ENCODE measurements around the gene PKNOX1.
"Not testable (repeated sequence)": the region's sequence is repeated elsewhere in the genome, so short reads cannot be mapped to it uniquely, and the experiment has no call there.

PKNOX1 gene

GRCh38 chr21:43012596-43012995, 38.2 kb downstream of the PKNOX1 start:
- DNase-seq (ENCODE audit: extremely low spot score, insufficient read length, low read depth), result no peak
- no peak for FAIRE-seq

- DNase-seq (ENCODE audit: extremely low spot score, insufficient read length, low read depth) (no peak), FAIRE-seq (no peak)
Observed at GRCh38 chr21:43015906-43016540, 41.7 kb downstream of the PKNOX1 start.

GRCh38 chr21:43016728-43017127, 42.4 kb downstream of the PKNOX1 start:
- FAIRE-seq (no peak), DNase-seq (ENCODE audit: extremely low spot score, insufficient read length, low read depth) (no peak)

DNA sequence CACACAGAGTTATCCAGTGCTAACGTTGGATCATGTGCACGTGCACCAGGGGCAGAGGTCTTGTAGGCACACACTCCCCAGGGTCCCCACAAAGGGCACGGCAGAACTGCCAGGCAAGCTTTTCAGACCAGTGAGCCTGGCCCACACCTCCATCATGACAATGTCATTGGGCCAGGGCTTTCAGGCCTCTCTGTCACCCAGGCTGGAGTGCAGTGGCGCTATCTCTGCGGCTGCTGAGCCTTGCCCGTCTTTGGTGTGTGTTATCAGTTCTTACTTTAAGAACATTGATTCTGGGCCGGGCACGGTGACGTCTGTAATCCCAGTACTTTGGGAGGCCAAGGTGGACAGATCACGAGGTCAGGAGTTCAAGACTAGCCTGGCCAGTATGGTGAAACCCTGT, 44.2 kb downstream of the PKNOX1 start:
- FAIRE-seq, result no peak
- DNase-seq (ENCODE audit: extremely low spot score, insufficient read length, low read depth), result no peak

DNA sequence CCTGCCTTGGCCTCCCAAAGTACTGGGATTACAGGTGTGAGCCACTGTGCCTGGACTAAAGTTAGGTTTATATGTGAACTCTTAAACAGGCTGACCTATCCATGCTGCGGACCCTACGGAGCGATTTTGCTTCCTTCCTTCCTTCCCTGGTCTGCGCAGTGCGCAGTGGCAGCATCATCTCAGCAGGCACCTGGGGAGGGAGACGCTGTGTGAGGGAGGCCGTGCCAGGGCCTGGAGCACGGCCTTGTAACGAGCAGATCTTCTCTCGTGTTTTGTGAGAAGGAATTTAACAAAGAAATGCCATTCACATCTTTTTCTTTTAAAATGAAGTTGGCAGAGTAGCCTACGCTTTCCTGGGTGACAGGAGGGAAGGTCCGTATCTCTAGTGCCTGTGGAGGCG, 45.8 kb downstream of the PKNOX1 start:
- DNase-seq (ENCODE audit: extremely low spot score, insufficient read length, low read depth), result no peak
- no peak for FAIRE-seq

DNA sequence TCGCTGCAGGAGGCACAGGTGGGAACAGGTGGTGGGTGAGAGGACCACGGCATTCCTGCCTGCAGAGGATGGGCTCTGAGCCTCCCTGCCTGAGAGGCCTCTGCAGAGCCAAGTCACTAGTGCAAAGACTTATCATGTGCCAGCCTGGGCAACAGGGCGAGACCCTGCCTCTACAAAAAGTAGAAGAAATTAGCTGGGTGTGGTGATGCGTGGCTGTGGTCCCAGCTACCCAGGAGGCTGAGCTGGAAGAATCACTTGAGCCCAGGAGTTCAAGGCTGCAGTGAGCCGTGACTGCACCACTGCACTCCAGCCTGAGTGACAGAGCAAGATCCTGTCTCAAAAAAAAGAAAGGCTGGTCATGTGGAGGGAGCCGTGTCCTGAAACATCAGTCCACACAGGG, 46.4 kb downstream of the PKNOX1 start:
- FAIRE-seq (no peak), DNase-seq (ENCODE audit: extremely low spot score, insufficient read length, low read depth) (no peak)

GRCh38 chr21:43021191-43021590, 46.8 kb downstream of the PKNOX1 start:
- DNase-seq (ENCODE audit: extremely low spot score, insufficient read length, low read depth) (no peak), FAIRE-seq (no peak)

- FAIRE-seq (no peak), DNase-seq (ENCODE audit: extremely low spot score, insufficient read length, low read depth) (no peak)
Observed at GRCh38 chr21:43021756-43022600, 47.6 kb downstream of the PKNOX1 start.

DNA sequence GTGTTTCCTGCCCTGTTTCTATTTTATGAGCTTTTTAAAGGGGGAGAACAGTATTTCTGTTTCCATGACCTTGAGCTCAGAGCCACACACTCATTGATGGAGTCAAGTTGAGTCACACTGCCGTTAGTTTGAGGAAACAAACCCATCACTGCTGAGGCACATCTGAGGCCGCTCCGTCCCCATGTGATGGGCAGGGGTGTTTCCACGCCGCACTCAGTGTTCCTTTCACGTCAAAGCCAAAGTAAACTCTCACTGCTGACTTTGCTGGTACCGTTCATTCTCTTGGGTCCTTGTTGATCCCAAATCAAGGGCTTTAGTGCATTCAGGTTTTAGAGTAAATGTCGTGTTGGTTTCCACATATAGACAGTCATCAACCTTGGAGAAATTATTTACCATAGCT, 48.8 kb downstream of the PKNOX1 start:
- DNase-seq (ENCODE audit: extremely low spot score, insufficient read length, low read depth), result no peak
- FAIRE-seq, result no peak

DNA sequence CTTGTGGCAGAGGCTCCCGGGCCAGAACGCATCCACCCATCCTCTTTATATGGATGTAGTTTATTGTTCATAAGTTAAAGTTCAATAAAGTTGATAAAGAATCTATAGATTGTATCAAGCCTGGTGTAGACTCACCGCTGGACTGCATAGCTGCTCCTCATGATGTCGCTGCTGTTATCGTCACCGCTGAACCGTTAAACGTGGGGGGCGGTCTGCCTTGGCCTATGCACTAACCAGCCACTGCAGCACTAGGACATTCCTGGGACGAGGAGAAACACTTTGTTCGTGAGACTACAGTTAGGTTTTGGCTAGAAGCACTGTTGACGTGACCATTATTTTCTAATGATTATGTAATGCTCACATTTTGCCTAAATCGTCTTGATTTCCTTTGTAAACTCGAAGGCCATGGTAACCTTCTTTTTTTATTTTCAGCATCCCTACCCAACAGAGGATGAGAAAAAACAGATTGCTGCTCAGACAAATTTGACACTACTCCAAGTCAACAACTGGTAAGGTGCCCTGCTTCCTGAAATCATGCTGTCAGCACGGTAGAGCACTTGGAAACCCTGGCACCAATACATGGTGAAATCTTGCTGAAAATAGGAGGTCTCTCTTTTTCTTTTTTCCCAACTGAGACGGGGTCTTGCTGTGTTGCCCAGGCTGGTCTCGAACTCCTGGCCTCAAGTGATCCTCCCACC, 50.2 kb downstream of the PKNOX1 start:
- FAIRE-seq (no peak), DNase-seq (ENCODE audit: extremely low spot score, insufficient read length, low read depth) (no peak)

DNA sequence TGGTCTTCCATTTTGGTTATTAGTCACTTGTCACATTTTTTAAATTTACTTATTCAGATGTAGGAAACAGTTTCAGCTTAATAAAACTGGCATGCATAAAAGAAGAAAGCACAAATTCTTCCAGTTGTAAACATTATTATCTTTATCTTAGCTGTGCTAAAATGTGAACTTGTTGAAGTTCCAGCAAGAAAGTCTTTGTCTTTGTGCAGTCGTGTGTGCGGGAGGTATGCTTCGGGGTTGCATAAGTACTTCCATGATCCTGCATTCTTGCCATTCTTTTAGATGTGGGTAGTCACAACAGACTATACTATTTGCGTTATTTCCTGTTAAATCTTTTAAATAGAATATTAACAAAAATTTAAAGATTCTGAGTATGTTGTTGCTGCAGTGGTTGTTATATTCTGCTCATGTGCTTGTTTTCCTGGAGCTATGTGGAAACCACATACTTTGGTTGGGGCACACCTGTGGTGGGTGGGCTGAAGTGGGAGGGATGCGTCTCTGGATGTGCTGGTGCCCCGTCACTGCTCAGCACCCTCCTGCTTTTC, 51.3 kb downstream of the PKNOX1 start:
- no peak for FAIRE-seq

GRCh38 chr21:43027846-43028731, 53.7 kb downstream of the PKNOX1 start:
- DNase-seq (ENCODE audit: extremely low spot score, insufficient read length, low read depth), result no peak
- FAIRE-seq, result no peak

More for the DNA sequence above, 51.3 kb downstream of the PKNOX1 start:
- no peak for DNase-seq (ENCODE audit: extremely low spot score, insufficient read length, low read depth)

GRCh38 chr21:43029785-43030184, 55.4 kb downstream of the PKNOX1 start:
- FAIRE-seq (no peak), DNase-seq (ENCODE audit: extremely low spot score, insufficient read length, low read depth) (no peak)

- no peak for FAIRE-seq
- no peak for DNase-seq (ENCODE audit: extremely low spot score, insufficient read length, low read depth)
Observed at GRCh38 chr21:43031121-43031619, 56.8 kb downstream of the PKNOX1 start.

DNA sequence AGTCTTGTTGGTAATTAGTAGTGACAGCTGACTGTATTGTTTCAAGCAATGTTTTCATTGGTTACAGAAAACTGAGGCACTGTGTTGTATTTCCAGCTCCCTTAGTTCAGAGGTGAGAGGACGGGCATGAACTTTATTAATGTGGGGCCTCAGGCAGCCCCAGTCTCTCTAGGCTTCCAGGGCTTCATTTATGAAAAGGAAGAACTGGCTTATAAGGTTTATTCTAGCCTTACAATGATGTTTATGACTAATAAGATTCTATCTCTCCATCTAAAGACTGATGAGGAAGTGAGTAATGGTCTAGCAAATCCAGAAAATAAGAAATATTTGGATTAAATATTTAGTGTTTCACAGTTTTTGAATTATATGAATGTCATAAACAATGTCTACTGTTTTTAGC, 59.7 kb downstream of the PKNOX1 start:
- FAIRE-seq (no peak), DNase-seq (ENCODE audit: extremely low spot score, insufficient read length, low read depth) (no peak)

DNA sequence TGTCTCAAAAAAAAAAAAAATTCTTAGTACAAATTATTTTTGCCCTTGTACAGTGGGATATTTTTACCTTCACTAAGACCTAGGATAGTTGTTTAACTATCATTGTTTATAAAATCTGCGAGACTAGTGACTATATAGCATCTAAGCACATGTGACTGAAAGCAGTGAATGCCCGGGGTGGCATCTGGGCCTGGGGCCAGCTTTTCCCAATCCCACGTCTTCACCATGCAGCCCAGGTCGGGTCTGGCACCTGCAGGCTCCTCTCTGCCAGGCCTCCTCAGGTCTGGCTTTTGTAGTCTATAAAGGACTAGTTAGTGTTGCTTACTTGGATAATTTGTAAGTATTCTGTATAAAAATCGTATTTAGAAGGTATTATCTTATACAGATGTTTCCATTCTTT, 60.5 kb downstream of the PKNOX1 start:
- FAIRE-seq (no peak), DNase-seq (ENCODE audit: extremely low spot score, insufficient read length, low read depth) (no peak)

DNA sequence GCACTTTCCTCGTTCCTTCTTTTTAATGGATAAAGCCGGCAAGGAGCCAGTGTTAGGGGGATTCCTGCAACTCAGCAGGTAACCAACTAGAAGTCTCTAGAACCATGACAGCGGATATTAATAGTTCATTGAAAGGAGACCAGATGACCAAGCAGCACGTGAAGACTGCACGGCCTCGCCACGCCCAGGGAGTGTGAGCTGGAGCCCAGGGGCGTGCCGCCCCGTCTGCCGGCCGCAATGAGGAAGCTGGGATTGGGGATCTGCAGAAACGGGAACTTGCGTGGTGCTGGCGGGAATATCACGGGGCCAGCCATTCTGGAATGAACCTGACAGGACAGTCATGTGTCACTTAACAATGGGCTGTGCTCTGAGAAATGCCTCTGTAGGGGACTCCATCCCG, 62.5 kb downstream of the PKNOX1 start:
- not testable (repeated sequence) for FAIRE-seq; DNase-seq (ENCODE audit: extremely low spot score, insufficient read length, low read depth)

- not testable (repeated sequence) for FAIRE-seq; DNase-seq (ENCODE audit: extremely low spot score, insufficient read length, low read depth)
Observed at GRCh38 chr21:43037918-43038658, 63.7 kb downstream of the PKNOX1 start.

DNA sequence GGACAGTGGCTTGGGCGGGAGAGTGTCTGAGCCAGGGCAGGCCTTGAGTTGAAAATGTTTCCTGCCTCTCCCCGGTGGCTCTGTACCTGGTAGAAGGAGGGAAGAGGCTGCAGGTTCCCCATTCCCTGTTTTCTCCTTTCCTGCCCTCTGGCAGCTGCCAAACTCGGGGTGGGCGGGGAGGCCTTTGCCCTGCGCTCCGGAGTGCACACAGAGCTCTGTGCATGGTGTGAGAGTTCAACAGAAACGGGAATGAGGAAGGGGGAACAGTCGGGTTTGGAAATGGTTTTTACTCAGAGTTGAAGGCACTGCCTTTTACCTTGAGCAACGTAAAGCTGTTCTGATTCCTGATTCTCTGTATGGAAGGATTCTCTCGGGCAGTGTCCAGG, 64.3 kb downstream of the PKNOX1 start:
- FAIRE-seq; DNase-seq (ENCODE audit: extremely low spot score, insufficient read length, low read depth): not testable (repeated sequence)

Data from GM18507 (cell line).